H1 (cell line): ENCODE measurements around the gene PCF11. TPM values are rescaled to one million over a fixed set of nuclear protein-coding genes. Genes with fewer than 3 reads are reported as not detected.
A peak's percentile ranks its signal among the peaks of the same experiment; 100 is the strongest.

Experiments used
- ASH2L ChIP-seq: fragments of 200-600, 300-600 bp; sonication (generic); IDR thresholded peaks from one replicate; pipeline ENCODE4 v1.7.1; 2017; ENCODE audit warnings: low read length
- BCL11A ChIP-seq, 2 experiments: IDR thresholded peaks; one replicate each; pipeline ENCODE4 v1.6.1; 2011; ENCODE audit warnings: low read depth in 2 of 2, low read length in 2 of 2, mild to moderate bottlenecking in 2 of 2
- BRCA1 ChIP-seq: IDR thresholded peaks from 2 replicates; pipeline ENCODE4 v1.6.1; 2012; ENCODE audit warnings: low read depth, low read length, improper control_type of control experiment
- CHD2 ChIP-seq: IDR thresholded peaks from 2 replicates; pipeline ENCODE4 v1.6.1; 2012; ENCODE audit warnings: low read length, improper control_type of control experiment
- EGR1 ChIP-seq: IDR thresholded peaks from 2 replicates; pipeline ENCODE4 v1.6.1; 2011; ENCODE audit warnings: low read depth, low read length, borderline replicate concordance
- EP300 ChIP-seq, 2 experiments: IDR thresholded peaks; 1 replicate in 1 of 2; 2 replicates in 1 of 2; pipeline ENCODE4 v1.6.1; 2011 to 2012; ENCODE audit warnings: low read depth in 2 of 2, low read length in 2 of 2, mild to moderate bottlenecking in 2 of 2, borderline replicate concordance in 1 of 2, inconsistent platforms in 1 of 2, moderate library complexity in 1 of 2
- HDAC2 ChIP-seq, 2 experiments: fragments of 300-600 bp in 1 of 2; sonication (generic) in 1 of 2; IDR thresholded peaks; 2 replicates each; pipeline ENCODE4 v1.6.1; 2011 to 2012; ENCODE audit warnings: low read depth in 2 of 2, low read length in 2 of 2, mild to moderate bottlenecking in 2 of 2, moderate library complexity in 2 of 2, borderline replicate concordance in 1 of 2, inconsistent platforms in 1 of 2
- PHF8 ChIP-seq: fragments of 200-600 bp; sonication (generic); conservative IDR thresholded peaks from 2 replicates; pipeline ENCODE4 v1.7.1; 2012; ENCODE audit warnings: low read depth, mild to moderate bottlenecking, inconsistent platforms, low read length, moderate library complexity
- RFX5 ChIP-seq: IDR thresholded peaks from 2 replicates; pipeline ENCODE4 v1.6.1; 2011; ENCODE audit warnings: low read depth, low read length, improper control_type of control experiment, borderline replicate concordance
- SIX5 ChIP-seq: IDR thresholded peaks from 2 replicates; pipeline ENCODE4 v1.6.1; 2011; ENCODE audit warnings: mild to moderate bottlenecking, low read depth, low read length
- SP2 ChIP-seq: IDR thresholded peaks from 2 replicates; pipeline ENCODE4 v1.6.1; 2012; ENCODE audit warnings: mild to moderate bottlenecking, low read length, inconsistent platforms
- TEAD4 ChIP-seq: IDR thresholded peaks from 2 replicates; pipeline ENCODE4 v1.6.1; 2012; ENCODE audit warnings: low read depth, low read length, inconsistent platforms, mixed read lengths
- YY1 ChIP-seq: IDR thresholded peaks from 2 replicates; pipeline ENCODE4 v1.6.1; 2011; ENCODE audit warnings: low read depth, mild to moderate bottlenecking, low read length
- polyA plus RNA-seq, 7 experiments: library from polyadenylated mRNA; depleted of rRNA in 3 of 7; stranded (reverse) in 5 of 7; unstranded in 2 of 7; fragments of >200 nt in 5 of 7; fragments of 200-250 nt in 2 of 7; gene quantifications; 1 replicate in 5 of 7; 2 replicates in 1 of 7; 4 replicates in 1 of 7; pipeline versions ENCODE4 v1.2.1 to v1.2.3, GENCODE V29; 2011 to 2013; ENCODE audit warnings: missing spikeins in 2 of 7, mixed read lengths in 2 of 7
- total RNA-seq: library from RNA; stranded (reverse); fragmentation: NEBNext Ultra II Directional; extraction: Animal tissue kit (Norgen Biotek cat#: 25700); gene quantifications from 2 replicates; pipeline ENCODE4 v1.2.1, GENCODE V29; 2021

The PCF11 gene
- total and polyA plus RNA-seq, 2 of the 8 experiments (the other 6 are each of a cell fraction or from before 2014, with no cell fraction given), result 25.1 to 47.7 TPM

DNA sequence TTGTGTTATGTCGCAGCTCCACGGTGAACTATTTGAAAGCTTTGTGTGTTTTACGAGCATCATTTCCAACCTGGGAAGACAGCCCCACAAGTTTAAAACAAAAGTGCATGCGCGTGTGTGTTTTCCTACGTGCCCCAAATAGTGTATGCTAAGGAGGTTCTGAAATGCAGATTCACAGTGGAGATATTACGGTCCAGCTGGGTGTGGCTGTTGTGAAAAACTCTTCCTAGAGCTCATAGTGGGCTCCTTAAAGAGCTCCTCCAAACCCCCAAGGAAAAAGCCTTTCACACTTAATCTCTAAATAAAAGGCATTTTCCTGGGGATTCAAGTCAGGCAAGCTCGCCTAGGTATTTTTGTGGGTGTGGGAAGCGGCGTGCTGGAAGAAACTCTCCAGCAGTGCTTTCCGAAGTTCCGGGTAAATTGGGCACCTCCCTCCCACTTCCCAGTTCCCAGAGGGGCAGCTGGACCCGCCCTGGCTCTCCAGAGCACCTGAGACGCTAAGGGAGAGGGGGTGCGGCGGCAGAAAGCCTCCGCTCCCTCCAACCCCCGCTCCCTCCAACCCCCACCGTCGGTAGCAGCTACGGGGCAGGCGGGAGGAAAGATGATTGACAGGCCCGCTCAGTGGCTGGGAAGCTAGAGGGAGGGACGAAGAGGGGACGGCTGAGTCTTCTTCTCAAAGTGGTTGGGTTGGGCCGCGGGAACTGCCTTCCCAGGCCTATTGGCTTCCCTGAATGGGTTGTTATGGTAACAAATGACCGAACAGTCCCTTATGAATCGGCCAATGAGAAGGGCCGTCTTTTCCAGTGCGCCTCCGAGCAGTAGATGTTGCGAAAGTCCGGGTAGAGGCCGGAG lies 561 bp upstream of the PCF11 start (continued):
- TF ChIP-seq HDAC2 (IDR thresholded peaks at IDR 0.05; ENCODE audit: borderline replicate concordance in 1 of 2, low read depth in 2 of 2, low read length in 2 of 2), result peak; percentile 37 to 53; a peak in 2 of 4 replicates
- peak; percentile 97 for TF ChIP-seq RFX5
- no peak for TF ChIP-seq BCL11A (IDR thresholded peaks at IDR 0.05; ENCODE audit: low read depth in 2 of 2, low read length in 2 of 2)
- no peak for TF ChIP-seq EP300 (IDR thresholded peaks at IDR 0.05; ENCODE audit: borderline replicate concordance in 1 of 2, low read depth in 2 of 2, low read length in 2 of 2)
- no peak for TF ChIP-seq SIX5
- TF ChIP-seq PHF8, result 0 out of 2 replicates have a peak, but pooled peaks have one; percentile 52
- TF ChIP-seq YY1, result no peak
- no peak for TF ChIP-seq TEAD4
- no peak; the same call in 1 of the 2 replicates for TF ChIP-seq SP2
- TF ChIP-seq BRCA1, result no peak
- TF ChIP-seq EGR1, result peak; percentile 35; the same call in 1 of the 2 replicates
- TF ChIP-seq ASH2L, result peak; percentile 71
- TF ChIP-seq CHD2, result 0 out of 2 replicates have a peak, but pooled peaks have one; percentile 43
